Uterus (tissue), 4 donors: ENCODE measurements around the gene ARID1B. TPM values are rescaled to one million over a fixed set of nuclear protein-coding genes. Genes with fewer than 3 reads are reported as not detected.

Experiments used
- DNase-seq, 2 donors: peaks; one replicate each; pipeline ENCODE4 v3.0.0-alpha.2; 2019 to 2020
- H3K27ac ChIP-seq, 2 donors: fragments of 200-600 bp; sonication (generic); 1 replicate in 1 of 2; 2 replicates in 1 of 2; pipeline ENCODE4 v1.5.1; 2016 to 2018
- H3K27me3 ChIP-seq, 2 donors: fragments of 200-600 bp; sonication (generic); one replicate each; pipeline ENCODE4 v1.5.1; 2018 to 2019; ENCODE audit warnings: control low read depth in 1 of 2
- H3K36me3 ChIP-seq, 2 donors: fragments of 200-600 bp; sonication (generic); one replicate each; pipeline ENCODE4 v1.5.1; 2019; ENCODE audit warnings: control low read depth in 1 of 2
- H3K4me1 ChIP-seq, 2 donors: fragments of 200-600 bp; sonication (generic); one replicate each; pipeline ENCODE4 v1.5.1; 2018 to 2019; ENCODE audit warnings: control low read depth in 1 of 2
- H3K4me3 ChIP-seq, 2 donors: fragments of 200-600 bp; sonication (generic); 1 replicate in 1 of 2; 2 replicates in 1 of 2; pipeline ENCODE4 v1.5.1; 2018 to 2019; ENCODE audit warnings: mild to moderate bottlenecking in 1 of 2
- H3K9me3 ChIP-seq, 2 donors: fragments of 200-600 bp; sonication (generic); one replicate each; pipeline ENCODE4 v1.5.1; 2019; ENCODE audit warnings: control low read depth in 1 of 2
- CTCF ChIP-seq, 4 experiments: fragments of 200-600 bp in 2 of 4; fragments of 450-650 bp in 2 of 4; sonication (generic) in 2 of 4; IDR thresholded peaks; one replicate each; pipeline ENCODE4 v1.5.1; 2016 to 2019; ENCODE audit warnings: antibody characterized with exemption in 4 of 4, mild to moderate bottlenecking in 2 of 4, moderate library complexity in 1 of 4
- POLR2A ChIP-seq, 2 donors: fragments of 450-650 bp; IDR thresholded peaks; one replicate each; pipeline ENCODE4 v1.6.1; 2016; ENCODE audit warnings: antibody characterized with exemption in 2 of 2, mild to moderate bottlenecking in 1 of 2, moderate library complexity in 1 of 2
- intact Hi-C: fragments of 100-400 bp; cut with DNase I; formaldehyde crosslinking; loops from one replicate; pipeline ENCODE4 v1.15.1; 2023; ENCODE audit warnings: low total_unique reads
- total RNA-seq, 4 donors: library from RNA; depleted of rRNA in 3 of 4; stranded (reverse); fragments of >200 nt in 3 of 4; gene quantifications; one replicate each; pipeline versions ENCODE4 v1.1.0 to v1.2.4, GENCODE V29; 2014 to 2023
- donor health status: DM: yes; HTN: yes; CAD: no.

ARID1B gene
- total RNA-seq, 4 donors from 2014 or later: 63.8 to 198 (median 125) TPM

- Histone ChIP-seq H3K4me1 (no peaks in the 10 kb centered on the region), H3K27me3 (no peaks in the 10 kb centered on the region), H3K4me3 (peak overlapping the region; percentile 43 to 44), H3K36me3 (no peaks in the 10 kb centered on the region), H3K27ac (peak overlapping the region; percentile 76 to 89), H3K9me3 (no peaks in the 10 kb centered on the region)
- DNase-seq: no peak
- intact Hi-C loops: no loop called here
- TF ChIP-seq POLR2A (IDR thresholded peaks at IDR 0.05): no peak
- no peak for TF ChIP-seq CTCF (IDR thresholded peaks at IDR 0.05)
Observed at GRCh38 chr6:157236040-157236725, 459.0 kb downstream of the ARID1B start.

- Histone ChIP-seq H3K27me3 (no peaks in the 10 kb centered on the region), H3K36me3 (no peaks in the 10 kb centered on the region), H3K4me1 (no peaks in the 10 kb centered on the region), H3K4me3 (no peak overlapping the region), H3K9me3 (no peaks in the 10 kb centered on the region), H3K27ac (peak overlapping the region; percentile 87 to 94)
- TF ChIP-seq POLR2A (IDR thresholded peaks at IDR 0.05): no peak
- TF ChIP-seq CTCF (IDR thresholded peaks at IDR 0.05): no peak
- intact Hi-C loops: no loop called here
- no peak for DNase-seq
Observed at GRCh38 chr6:157238346-157238745, 461.2 kb downstream of the ARID1B start.

GRCh38 chr6:157239148-157239547 is 462.0 kb downstream of the ARID1B start:
- H3K9me3 ChIP-seq: no peaks in the 10 kb centered on the region
- peak overlapping the region in 1 of 2 donors; percentile 27 for H3K4me3 ChIP-seq
- no peaks in the 10 kb centered on the region for H3K36me3 ChIP-seq
- no peaks in the 10 kb centered on the region for H3K4me1 ChIP-seq
- peak overlapping the region; percentile 87 to 94 for H3K27ac ChIP-seq
- no peaks in the 10 kb centered on the region for H3K27me3 ChIP-seq
- TF ChIP-seq POLR2A (IDR thresholded peaks at IDR 0.05): no peak
- no peak for TF ChIP-seq CTCF (IDR thresholded peaks at IDR 0.05)
- intact Hi-C loops: no loop called here
- DNase-seq: no peak

GRCh38 chr6:157239671-157240058 is 462.5 kb downstream of the ARID1B start:
- TF ChIP-seq CTCF (IDR thresholded peaks at IDR 0.05): no peak
- no peak for TF ChIP-seq POLR2A (IDR thresholded peaks at IDR 0.05)
- H3K4me3 ChIP-seq: peak overlapping the region; percentile 6 to 27
- intact Hi-C loops: no loop called here
- H3K36me3 ChIP-seq: no peaks in the 10 kb centered on the region
- H3K27me3 ChIP-seq: no peaks in the 10 kb centered on the region
- peak overlapping the region; percentile 87 to 94 for H3K27ac ChIP-seq
- DNase-seq: no peak
- H3K4me1 ChIP-seq: no peaks in the 10 kb centered on the region
- H3K9me3 ChIP-seq: no peaks in the 10 kb centered on the region

- Histone ChIP-seq H3K9me3 (no peaks in the 10 kb centered on the region), H3K36me3 (no peaks in the 10 kb centered on the region), H3K4me1 (peaks cover 0 to 5% of the 10 kb centered on the region in 2 donors), H3K27ac (peak overlapping the region; percentile 87 to 94), H3K4me3 (peak overlapping the region; percentile 6 to 27), H3K27me3 (no peaks in the 10 kb centered on the region)
- intact Hi-C loops: no loop called here
- TF ChIP-seq POLR2A (IDR thresholded peaks at IDR 0.05) (no peak), CTCF (IDR thresholded peaks at IDR 0.05) (no peak)
- DNase-seq: peak; percentile 92 to 94
Observed at GRCh38 chr6:157240059-157240959, 463.1 kb downstream of the ARID1B start.
